Mucosa of gallbladder (tissue), 1 donor: ENCODE results near the gene HHATL. TPM values are rescaled to one million over a fixed set of nuclear protein-coding genes. Genes with fewer than 3 reads are reported as not detected.

Experiments used
- DNase-seq: peaks from one replicate; pipeline ENCODE4 v3.0.0-alpha.2; 2020; ENCODE audit warnings: low spot score
- total RNA-seq: library from RNA; stranded (reverse); gene quantifications from one replicate; pipeline ENCODE4 v1.2.1, GENCODE V29; 2021
- donor health status: DM: no; HTN: no; CAD: no.

The HHATL gene
- total RNA-seq, 1 donor from 2014 or later = 0.35 TPM

GRCh38 chr3:42664438-42664803 is 38.2 kb downstream of the HHATL start:
- DNase-seq = no peak

GRCh38 chr3:42663581-42664437 is 38.8 kb downstream of the HHATL start:
- no peak for DNase-seq

- no peak for DNase-seq
Observed at GRCh38 chr3:42662813-42663535, 39.6 kb downstream of the HHATL start.

- DNase-seq = no peak
Observed at GRCh38 chr3:42662037-42662812, 40.4 kb downstream of the HHATL start.

- no peak for DNase-seq
Observed at GRCh38 chr3:42661593-42662022, 41.0 kb downstream of the HHATL start.

- no peak for DNase-seq
Observed at GRCh38 chr3:42660898-42661297, 41.7 kb downstream of the HHATL start.

GRCh38 chr3:42660131-42660715 is 42.4 kb downstream of the HHATL start:
- no peak for DNase-seq

- DNase-seq = no peak
Observed at GRCh38 chr3:42659451-42660130, 43.0 kb downstream of the HHATL start.

- no peak for DNase-seq
Observed at GRCh38 chr3:42658771-42659390, 43.7 kb downstream of the HHATL start.

GRCh38 chr3:42658091-42658770 is 44.4 kb downstream of the HHATL start:
- DNase-seq = no peak

GRCh38 chr3:42657675-42658074 is 44.9 kb downstream of the HHATL start:
- no peak for DNase-seq

GRCh38 chr3:42656680-42657610 is 45.7 kb downstream of the HHATL start:
- no peak for DNase-seq

GRCh38 chr3:42655980-42656679 is 46.5 kb downstream of the HHATL start:
- DNase-seq = no peak

- no peak for DNase-seq
Observed at GRCh38 chr3:42655331-42655888, 47.2 kb downstream of the HHATL start.

GRCh38 chr3:42654331-42655201 is 48.0 kb downstream of the HHATL start:
- DNase-seq = no peak

- DNase-seq = no peak
Observed at GRCh38 chr3:42653560-42654330, 48.9 kb downstream of the HHATL start, which contains the start of gene ZBTB47. Gene ZBTB47, plus strand, starts transcription at chr3:42653697. Its CDS starts 4,659 bp downstream, at chr3:42658356.

GRCh38 chr3:42653303-42653559 is 49.4 kb downstream of the HHATL start:
- no peak for DNase-seq
